ENCODE measurements around the gene TNRC6A.

Gene TNRC6A

DNA sequence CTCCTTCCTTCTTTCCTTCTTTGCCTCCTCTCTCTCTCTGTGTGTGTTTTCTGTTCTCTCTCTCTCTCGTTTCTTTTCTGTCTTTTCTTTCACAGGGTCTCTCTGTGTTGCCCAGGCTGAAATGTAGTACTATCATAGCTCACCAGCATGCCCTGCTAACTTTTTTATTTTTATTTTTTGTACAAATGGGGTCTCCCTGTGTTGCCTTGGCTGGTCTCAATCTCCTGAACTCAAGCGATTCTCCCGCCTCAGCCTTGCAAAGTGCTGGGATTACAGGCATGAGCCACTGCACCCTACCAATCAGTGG is 117.9 kb downstream of the TNRC6A start:
- TF ChIP-seq, protein P1, sequence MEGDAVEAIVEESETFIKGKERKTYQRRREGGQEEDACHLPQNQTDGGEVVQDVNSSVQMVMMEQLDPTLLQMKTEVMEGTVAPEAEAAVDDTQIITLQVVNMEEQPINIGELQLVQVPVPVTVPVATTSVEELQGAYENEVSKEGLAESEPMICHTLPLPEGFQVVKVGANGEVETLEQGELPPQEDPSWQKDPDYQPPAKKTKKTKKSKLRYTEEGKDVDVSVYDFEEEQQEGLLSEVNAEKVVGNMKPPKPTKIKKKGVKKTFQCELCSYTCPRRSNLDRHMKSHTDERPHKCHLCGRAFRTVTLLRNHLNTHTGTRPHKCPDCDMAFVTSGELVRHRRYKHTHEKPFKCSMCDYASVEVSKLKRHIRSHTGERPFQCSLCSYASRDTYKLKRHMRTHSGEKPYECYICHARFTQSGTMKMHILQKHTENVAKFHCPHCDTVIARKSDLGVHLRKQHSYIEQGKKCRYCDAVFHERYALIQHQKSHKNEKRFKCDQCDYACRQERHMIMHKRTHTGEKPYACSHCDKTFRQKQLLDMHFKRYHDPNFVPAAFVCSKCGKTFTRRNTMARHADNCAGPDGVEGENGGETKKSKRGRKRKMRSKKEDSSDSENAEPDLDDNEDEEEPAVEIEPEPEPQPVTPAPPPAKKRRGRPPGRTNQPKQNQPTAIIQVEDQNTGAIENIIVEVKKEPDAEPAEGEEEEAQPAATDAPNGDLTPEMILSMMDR (conservative IDR thresholded peaks at IDR 0.05; ENCODE audit: low read depth), result no peak
- H3K27ac ChIP-seq, result no peak overlapping the region
- CTCF ChIA-PET, result no interaction called here
- POLR2A ChIA-PET (ENCODE audit: low non-redundant PET), result no interaction called here
- DNase-seq (ENCODE audit: low spot score), result no peak

DNA sequence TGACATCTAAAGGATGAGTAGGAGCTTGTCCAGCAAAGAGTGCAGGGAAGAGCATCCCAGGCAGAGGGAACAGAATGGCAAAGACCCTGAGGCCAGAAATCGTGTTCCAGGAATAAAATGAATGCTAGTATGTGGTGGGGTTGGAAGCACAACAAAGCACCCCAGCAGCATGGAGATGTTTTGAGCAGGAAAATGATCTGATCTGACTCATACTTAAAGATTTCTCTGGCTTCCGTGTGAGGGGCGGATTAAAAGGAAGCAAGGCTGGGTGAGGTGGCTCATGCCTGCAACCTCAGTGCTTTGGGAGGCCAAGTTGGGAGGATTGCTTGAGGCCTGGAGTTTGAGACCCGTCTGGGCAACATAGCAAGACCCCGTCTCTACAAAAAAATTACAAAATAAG is 118.6 kb downstream of the TNRC6A start:
- TF ChIP-seq, protein P1 (conservative IDR thresholded peaks at IDR 0.05; ENCODE audit: low read depth), result no peak
- no peak overlapping the region for H3K27ac ChIP-seq
- no peak for DNase-seq (ENCODE audit: low spot score)
- ChIA-PET POLR2A (ENCODE audit: low non-redundant PET) (no interaction called here), CTCF (no interaction called here)

DNA sequence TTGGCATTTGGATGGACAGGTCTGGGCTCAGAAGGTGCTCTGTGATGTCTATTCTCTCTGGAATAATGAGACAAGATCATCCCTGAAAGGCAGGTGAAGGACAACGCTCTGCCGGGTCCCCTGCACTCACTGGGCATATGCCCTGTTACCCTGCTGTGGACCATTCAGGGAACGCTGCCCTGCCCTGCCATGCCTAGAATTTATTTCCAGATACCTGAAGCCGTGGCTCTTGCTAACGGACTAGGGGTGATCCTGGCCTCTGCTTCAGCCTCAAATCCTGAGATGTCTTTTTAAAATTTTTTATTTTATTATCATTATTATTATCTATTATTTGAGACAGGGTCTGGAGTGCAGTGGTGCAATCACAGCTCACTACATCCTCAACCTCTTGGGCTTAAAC is 120.2 kb downstream of the TNRC6A start:
- POLR2A ChIA-PET (ENCODE audit: low non-redundant PET), result interaction anchor here (0.6 kb wide), 1 partner anchor 16 kb away, joined by 3 read pairs; no protein-coding TSS in a partner anchor
- TF ChIP-seq, protein P1 (conservative IDR thresholded peaks at IDR 0.05; ENCODE audit: low read depth), result no peak
- CTCF ChIA-PET, result interaction anchor here (0.6 kb wide), 1 partner anchor 134 kb away, joined by 3 read pairs; no protein-coding TSS in a partner anchor
- no peak overlapping the region for H3K27ac ChIP-seq
- no peak for DNase-seq (ENCODE audit: low spot score)

DNA sequence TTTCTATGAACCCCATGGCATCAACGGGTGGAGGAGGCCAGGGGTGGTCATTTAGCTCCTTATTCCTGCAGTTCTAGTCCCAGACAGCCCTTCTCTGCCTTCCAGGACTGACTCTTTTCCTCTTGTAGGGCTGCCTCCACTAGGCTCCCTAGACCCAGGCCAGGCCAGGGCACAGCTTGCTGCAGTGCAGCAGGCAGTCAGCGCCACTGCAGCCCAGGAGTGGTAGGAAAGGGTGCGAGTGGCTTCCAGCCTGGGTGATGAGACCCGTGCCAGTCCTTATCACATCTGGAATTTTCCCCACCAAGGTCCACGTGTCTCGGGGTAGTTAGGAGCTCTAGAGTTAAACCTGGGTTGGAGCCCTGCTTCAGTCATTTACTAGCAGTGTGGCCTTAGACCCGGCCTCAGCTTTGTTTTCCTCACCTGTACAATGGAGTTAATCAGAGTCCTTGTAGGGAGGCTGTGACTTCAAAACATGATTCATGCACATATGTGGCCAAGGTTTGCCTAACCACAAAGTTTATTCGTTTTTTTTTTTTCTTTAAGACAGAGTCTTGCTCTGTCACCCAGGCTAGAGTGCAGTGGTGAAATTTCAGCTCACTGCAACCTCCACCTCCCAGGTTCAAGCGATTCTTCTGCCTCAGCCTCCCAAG is 121.0 kb downstream of the TNRC6A start:
- CTCF ChIA-PET, result no interaction called here
- DNase-seq (ENCODE audit: low spot score), result no peak

DNA sequence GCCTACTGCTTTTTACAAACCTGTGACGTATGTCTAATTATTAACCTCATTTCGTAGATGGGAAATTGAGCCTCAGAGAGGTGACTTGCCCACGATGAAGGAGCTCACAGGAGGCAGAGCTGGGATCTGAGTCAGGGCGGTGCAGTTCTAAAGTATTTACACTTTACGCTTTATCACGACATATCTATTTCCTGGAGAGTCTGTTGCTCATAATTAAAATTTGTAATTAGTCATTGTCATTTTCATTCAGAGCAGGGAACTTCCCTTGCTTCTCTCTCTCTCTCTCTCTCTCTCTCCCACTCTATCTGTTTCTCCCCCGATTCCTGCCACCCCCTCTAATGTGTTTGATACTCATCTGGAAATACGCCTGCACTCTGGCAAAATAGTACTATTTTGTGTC is 122.2 kb downstream of the TNRC6A start:
- no peak overlapping the region for H3K27ac ChIP-seq
- CTCF ChIA-PET, result interaction anchor here (0.6 kb wide), 1 partner anchor 374 kb away, joined by 3 read pairs; no protein-coding TSS in a partner anchor
- TF ChIP-seq, protein P1 (conservative IDR thresholded peaks at IDR 0.05; ENCODE audit: low read depth), result no peak
- no peak for DNase-seq (ENCODE audit: low spot score)
- POLR2A ChIA-PET (ENCODE audit: low non-redundant PET), result no interaction called here

More for the DNA sequence above, 121.0 kb downstream of the TNRC6A start:
- TF ChIP-seq, protein P1 (conservative IDR thresholded peaks at IDR 0.05; ENCODE audit: low read depth), result no peak
- H3K27ac ChIP-seq, result no peak overlapping the region
- POLR2A ChIA-PET (ENCODE audit: low non-redundant PET), result interaction anchor here (0.7 kb wide), 1 partner anchor 272 kb away, joined by 7 read pairs; no protein-coding TSS in a partner anchor

DNA sequence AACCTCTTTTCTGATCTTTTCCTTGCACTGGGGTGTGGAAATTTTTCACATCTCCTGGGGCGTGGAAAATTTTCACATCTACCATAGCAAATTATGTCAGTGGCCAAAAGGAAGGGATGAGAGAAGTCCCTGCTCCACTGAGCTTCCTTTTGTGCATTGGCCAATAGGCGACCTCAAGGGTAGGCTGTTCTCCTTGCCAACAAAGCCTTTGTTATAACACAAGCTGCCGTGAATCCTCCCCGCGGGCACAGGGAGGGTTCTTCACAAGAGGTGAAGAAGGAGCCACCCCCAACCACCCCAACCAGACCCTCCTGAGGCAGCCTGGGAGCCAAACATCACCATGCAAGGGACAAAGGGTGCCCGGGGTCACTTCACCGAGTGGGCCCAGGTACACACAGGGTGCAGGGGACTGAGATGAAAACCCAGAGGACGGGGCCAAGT is 122.8 kb downstream of the TNRC6A start:
- H3K27ac ChIP-seq, result no peak overlapping the region
- POLR2A ChIA-PET (ENCODE audit: low non-redundant PET), result no interaction called here
- DNase-seq (ENCODE audit: low spot score), result no peak
- CTCF ChIA-PET, result interaction anchor here (0.6 kb wide), 1 partner anchor 373 kb away, joined by 3 read pairs; no protein-coding TSS in a partner anchor
- TF ChIP-seq, protein P1 (conservative IDR thresholded peaks at IDR 0.05; ENCODE audit: low read depth), result no peak

All from RWPE1 (cell line).